HG03571 (cell line): Measurements from ENCODE around the gene SPRR4.
"Not testable (repeated sequence)": the region's sequence is repeated elsewhere in the genome, so short reads cannot be mapped to it uniquely, and the experiment has no call there.

Source experiments
- ATAC-seq: cut with Tn5 transposase; IDR thresholded peaks from one replicate; pipeline ENCODE4 v1.9.1; 2021; ENCODE audit not compliant: unreplicated experiment

Gene SPRR4

DNA sequence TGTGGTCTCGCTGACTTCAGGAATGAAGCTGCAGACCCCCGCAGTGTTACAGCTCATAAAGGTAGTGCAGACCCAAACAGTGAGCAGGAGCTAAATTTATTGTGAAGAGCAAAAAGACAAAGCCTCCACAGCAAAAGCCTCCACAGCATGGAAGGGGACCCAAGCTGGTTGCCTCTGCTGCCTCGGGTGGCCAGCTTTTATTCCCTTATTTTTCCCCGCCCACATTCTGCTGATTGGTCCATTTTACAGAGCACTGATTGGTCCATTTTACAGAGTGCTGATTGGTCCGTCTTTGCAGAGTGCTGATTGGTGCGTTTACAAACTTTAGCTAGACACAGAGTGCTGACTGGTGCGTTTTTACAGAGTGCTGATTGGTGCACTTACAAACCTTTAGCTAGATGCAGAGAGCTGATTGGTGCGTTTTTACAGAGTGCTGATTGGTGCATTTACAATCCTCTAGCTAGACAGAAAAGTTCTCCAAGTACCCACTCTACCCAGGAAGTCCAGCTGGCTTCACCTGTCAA, 40.8 kb downstream of the SPRR4 start:
- ATAC-seq, result not testable (repeated sequence)

DNA sequence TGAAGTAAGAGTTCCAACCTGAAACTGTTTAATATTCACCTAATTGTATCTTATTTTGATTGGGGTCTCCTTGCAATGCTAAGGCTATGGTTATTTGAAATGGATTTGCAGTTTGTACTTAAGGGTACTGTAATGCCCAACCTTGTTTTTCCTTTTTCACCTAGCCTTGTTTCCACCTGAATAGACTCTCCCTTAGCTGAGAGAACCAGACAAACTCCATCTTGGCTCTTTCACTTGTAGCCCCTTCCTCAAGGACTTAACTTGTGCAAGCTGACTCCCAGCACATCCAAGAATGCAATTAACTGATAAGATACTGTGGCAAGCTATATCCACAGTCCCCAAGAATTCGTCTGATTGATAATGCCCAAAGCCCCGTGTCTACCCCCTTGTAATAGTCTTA, 51.4 kb downstream of the SPRR4 start:
- not testable (repeated sequence) for ATAC-seq
